Neural cell (in vitro differentiated cells): ENCODE results near the gene OLIG1.

Source experiments
- CTCF ChIP-seq: fragments of 450-650 bp; IDR thresholded peaks from 2 replicates; pipeline ENCODE4 v1.5.1; 2014; ENCODE audit warnings: antibody characterized with exemption, mild to moderate bottlenecking, moderate library complexity; ENCODE audit not compliant: poor library complexity, severe bottlenecking
- EP300 ChIP-seq: fragments of 450-650 bp; conservative IDR thresholded peaks from 2 replicates; pipeline ENCODE4 v1.6.1; 2014; ENCODE audit warnings: antibody characterized with exemption, mild to moderate bottlenecking, moderate library complexity; ENCODE audit not compliant: poor library complexity, severe bottlenecking
- EZH2 ChIP-seq: fragments of 200-600, 300-800 bp; shearing (Covaris generic), sonication (generic); IDR thresholded peaks from 2 replicates; pipeline ENCODE4 v1.6.1; 2014; ENCODE audit warnings: antibody characterized with exemption, low read length, borderline replicate concordance, mild to moderate bottlenecking; ENCODE audit not compliant: insufficient read depth, poor library complexity, severe bottlenecking
- MXI1 ChIP-seq: fragments of 450-650 bp; conservative IDR thresholded peaks from 2 replicates; pipeline ENCODE4 v1.6.1; 2014; ENCODE audit warnings: antibody characterized with exemption, mild to moderate bottlenecking; ENCODE audit not compliant: poor library complexity, severe bottlenecking
- POLR2AphosphoS5 ChIP-seq: IDR thresholded peaks from 2 replicates; pipeline ENCODE4 v1.6.1; 2012
- RAD21 ChIP-seq: fragments of 450-650 bp; conservative IDR thresholded peaks from 2 replicates; pipeline ENCODE4 v1.6.1; 2014; ENCODE audit warnings: antibody characterized with exemption, mild to moderate bottlenecking, moderate library complexity
- REST ChIP-seq: IDR thresholded peaks from 2 replicates; pipeline ENCODE4 v1.6.1; 2012; ENCODE audit warnings: borderline replicate concordance
- SMC3 ChIP-seq: fragments of 450-650 bp; conservative IDR thresholded peaks from 2 replicates; pipeline ENCODE4 v1.6.1; 2014; ENCODE audit warnings: antibody characterized with exemption, mild to moderate bottlenecking, moderate library complexity; ENCODE audit not compliant: poor library complexity
- TAF1 ChIP-seq: IDR thresholded peaks from 2 replicates; pipeline ENCODE4 v1.6.1; 2012; ENCODE audit warnings: low read depth

- TF ChIP-seq RAD21 (no peak), CTCF (no peak), EP300 (no peak), EZH2 (no peak), POLR2AphosphoS5 (no peak), MXI1 (no peak), REST (no peak), TAF1 (no peak), SMC3 (no peak)
Measured at GRCh38 chr21:33116676-33117075, 46.7 kb downstream of the OLIG1 start.
